Gastrocnemius medialis (tissue), 4 donors: Measurements from ENCODE around the gene FRMD4B.

Source experiments
- CTCF ChIP-seq, 5 experiments: fragments of 450-650 bp in 3 of 5; fragments of 200-600 bp in 2 of 5; sonication (generic) in 2 of 5; IDR thresholded peaks in 4 of 5; conservative IDR thresholded peaks in 1 of 5; 1 replicate in 4 of 5; 2 replicates in 1 of 5; pipeline ENCODE4 v1.5.1; 2016 to 2019; ENCODE audit warnings: antibody characterized with exemption in 5 of 5, mild to moderate bottlenecking in 3 of 5, moderate library complexity in 3 of 5
- POLR2A ChIP-seq, 2 donors: fragments of 450-650 bp; IDR thresholded peaks; one replicate each; pipeline ENCODE4 v1.6.1; 2017; ENCODE audit warnings: antibody characterized with exemption in 2 of 2, mild to moderate bottlenecking in 2 of 2, moderate library complexity in 2 of 2

- no peak for TF ChIP-seq CTCF (IDR thresholded peaks at IDR 0.05 in 4 of 5, conservative IDR thresholded peaks at IDR 0.05 in 1 of 5)
- TF ChIP-seq POLR2A (IDR thresholded peaks at IDR 0.05) = no peak
These were observed 133.7 kb downstream of the FRMD4B start for GRCh38 chr3:69252141-69252540.
